GM12864 (cell line): ENCODE data around the gene LTO1.

Experiments
- DNase-seq: peaks from one replicate; pipeline ENCODE4 v3.0.0-alpha.2; 2011; ENCODE audit warnings: low read depth
- H3K4me3 ChIP-seq: 2 replicates; pipeline ENCODE4 v1.5.1; 2011; ENCODE audit warnings: mild to moderate bottlenecking, low read depth, low read length, control low read depth
- TF ChIP-seq, protein P1 (sequence below): IDR thresholded peaks from 2 replicates; pipeline ENCODE4 v1.5.1; 2011; ENCODE audit warnings: low read depth, mild to moderate bottlenecking, moderate library complexity, low read length, control low read depth, inconsistent platforms; ENCODE audit errors: missing control alignments

LTO1 gene

DNA sequence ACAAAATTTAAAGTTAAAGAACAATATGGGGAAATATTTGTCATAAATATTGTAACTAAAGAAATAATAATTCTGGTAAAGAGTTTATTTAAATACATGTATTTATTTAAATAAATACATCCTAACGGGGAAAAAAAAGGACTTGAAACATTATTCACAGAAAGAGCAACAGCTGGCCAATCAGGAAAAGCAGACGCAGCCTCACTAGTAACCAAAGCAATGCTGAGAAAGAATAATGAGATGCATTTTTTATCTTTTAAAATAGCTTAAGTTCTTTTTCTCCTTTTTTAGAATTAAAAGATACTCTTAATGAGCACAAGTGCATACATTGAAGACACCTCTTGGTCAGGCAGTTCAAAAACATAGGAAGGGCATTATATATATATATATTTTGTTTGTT is 2.6 kb upstream of the LTO1 start:
- no peak for DNase-seq
- TF ChIP-seq, protein P1, sequence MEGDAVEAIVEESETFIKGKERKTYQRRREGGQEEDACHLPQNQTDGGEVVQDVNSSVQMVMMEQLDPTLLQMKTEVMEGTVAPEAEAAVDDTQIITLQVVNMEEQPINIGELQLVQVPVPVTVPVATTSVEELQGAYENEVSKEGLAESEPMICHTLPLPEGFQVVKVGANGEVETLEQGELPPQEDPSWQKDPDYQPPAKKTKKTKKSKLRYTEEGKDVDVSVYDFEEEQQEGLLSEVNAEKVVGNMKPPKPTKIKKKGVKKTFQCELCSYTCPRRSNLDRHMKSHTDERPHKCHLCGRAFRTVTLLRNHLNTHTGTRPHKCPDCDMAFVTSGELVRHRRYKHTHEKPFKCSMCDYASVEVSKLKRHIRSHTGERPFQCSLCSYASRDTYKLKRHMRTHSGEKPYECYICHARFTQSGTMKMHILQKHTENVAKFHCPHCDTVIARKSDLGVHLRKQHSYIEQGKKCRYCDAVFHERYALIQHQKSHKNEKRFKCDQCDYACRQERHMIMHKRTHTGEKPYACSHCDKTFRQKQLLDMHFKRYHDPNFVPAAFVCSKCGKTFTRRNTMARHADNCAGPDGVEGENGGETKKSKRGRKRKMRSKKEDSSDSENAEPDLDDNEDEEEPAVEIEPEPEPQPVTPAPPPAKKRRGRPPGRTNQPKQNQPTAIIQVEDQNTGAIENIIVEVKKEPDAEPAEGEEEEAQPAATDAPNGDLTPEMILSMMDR = no peak
- H3K4me3 ChIP-seq = no peak overlapping the region

DNA sequence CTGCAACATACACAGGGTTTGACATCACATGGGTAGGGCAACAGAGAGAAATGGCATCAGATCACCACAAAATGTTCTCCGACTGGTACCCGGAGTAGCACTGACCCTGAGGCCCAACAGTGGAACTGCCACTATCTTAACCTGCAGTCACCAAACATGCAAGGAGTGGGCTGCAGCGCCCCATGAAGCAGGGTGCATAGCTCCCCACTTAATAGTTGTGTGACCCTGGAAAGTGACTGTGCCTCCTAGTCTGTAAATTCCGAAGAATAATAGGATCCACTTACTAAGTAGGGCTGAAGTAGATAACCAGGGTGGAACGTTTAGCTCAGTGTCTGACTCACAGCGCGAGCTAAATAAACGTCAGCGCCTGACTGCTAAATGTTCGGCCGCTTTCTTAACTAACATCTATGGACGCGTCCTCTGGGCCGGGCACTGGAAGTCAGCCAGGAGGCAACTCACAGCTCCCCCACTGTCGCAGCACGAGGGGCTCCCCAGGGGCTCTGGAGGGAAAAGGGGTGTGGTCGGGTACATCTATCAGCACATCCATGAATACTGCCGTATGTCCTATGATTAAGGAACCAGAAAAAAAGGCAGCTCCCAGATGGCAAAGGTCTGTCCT is 777 bp downstream of the LTO1 start:
- DNase-seq = no peak
- peak overlapping the region; percentile 96 for H3K4me3 ChIP-seq
- TF ChIP-seq, protein P1 = no peak

DNA sequence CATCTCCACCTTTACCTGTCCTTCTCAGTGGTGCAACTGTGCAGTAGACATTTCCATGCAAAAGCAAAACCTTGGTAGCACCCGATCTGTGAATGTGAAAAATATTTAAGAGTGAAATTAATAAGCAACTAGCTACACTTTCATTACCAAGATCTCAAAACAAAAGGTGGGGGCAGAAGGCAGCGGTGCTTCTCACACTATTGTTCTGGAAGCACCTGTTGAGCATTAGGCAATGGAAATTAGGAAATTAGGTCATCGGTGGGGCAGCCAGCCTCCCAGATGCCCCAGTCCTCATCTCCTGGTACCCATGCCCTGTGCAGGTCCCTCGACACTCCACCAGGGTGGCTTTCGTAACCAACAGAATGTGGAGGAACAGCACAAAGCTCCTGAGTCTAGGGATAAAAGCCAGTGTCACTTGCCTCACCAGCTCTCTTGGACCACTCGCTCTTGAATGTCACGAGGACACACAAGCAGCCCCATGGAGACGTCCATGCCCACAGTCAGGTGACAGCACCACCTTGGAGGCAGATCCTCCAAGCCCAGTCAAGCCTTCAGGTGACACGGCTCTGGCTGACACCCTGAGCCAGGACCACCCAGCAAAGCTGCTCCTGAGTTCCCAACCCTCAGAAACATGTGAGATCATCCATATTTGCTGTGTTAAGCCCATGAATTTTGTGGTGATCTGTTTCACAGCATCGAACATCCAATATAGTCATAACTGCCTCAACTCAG is 3.3 kb downstream of the LTO1 start:
- TF ChIP-seq, protein P1 = no peak
- H3K4me3 ChIP-seq = no peak overlapping the region
- DNase-seq = no peak

DNA sequence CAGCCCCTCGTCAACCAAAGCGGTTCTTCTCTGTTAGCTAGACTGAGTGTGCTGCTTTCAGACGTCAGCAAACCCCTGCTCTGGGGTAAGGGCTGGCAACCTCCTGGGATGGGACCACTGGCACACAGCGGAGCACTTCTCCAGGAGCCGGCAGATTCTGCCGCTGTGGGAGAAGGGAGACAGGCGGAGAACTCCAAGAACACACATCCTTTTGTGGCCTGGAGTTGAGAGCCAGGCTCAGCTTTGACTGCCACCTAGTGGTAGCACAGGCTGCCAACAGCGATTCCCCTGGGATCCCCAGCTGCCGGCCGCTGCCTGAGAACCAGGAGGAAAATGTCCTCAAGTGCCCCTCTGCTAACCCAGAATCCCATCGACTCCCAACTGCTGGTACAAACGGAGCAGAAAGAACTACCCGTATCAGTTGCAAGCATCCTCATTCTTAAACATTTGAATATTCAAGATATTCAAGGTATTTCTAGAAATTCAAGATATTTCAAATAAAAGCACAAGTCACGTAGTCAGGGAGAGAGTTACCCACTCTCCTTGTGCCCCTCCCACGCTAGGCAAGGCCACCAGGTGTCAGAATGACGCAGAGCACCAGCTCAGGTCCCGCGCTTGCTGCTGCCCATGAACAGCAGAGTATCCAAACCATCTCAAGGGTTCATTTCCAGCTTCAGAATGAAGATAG is 4.9 kb downstream of the LTO1 start:
- DNase-seq = peak; percentile 25
- TF ChIP-seq, protein P1 = peak; percentile 97
- no peak overlapping the region for H3K4me3 ChIP-seq

DNA sequence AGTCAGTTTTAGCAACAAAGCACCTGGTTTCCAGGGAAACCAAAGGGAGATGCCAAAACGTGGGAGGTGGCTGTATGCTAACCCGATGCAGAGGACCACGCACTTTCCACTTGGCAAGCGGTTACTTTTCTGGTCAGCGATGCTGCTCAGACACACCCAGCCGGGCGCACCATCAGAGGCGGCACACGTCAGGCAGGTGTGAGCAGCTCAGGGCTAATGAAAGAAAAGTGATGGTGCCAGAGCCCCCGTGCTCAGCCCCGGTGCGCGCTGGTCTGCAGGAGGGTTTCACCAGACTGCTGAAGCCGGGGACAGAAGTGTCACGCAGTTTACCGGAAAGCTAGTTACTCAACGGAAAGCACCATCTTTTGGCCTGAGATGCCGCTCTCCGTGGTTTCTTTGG is 5.7 kb downstream of the LTO1 start:
- no peak overlapping the region for H3K4me3 ChIP-seq
- no peak for DNase-seq
- TF ChIP-seq, protein P1 = no peak

DNA sequence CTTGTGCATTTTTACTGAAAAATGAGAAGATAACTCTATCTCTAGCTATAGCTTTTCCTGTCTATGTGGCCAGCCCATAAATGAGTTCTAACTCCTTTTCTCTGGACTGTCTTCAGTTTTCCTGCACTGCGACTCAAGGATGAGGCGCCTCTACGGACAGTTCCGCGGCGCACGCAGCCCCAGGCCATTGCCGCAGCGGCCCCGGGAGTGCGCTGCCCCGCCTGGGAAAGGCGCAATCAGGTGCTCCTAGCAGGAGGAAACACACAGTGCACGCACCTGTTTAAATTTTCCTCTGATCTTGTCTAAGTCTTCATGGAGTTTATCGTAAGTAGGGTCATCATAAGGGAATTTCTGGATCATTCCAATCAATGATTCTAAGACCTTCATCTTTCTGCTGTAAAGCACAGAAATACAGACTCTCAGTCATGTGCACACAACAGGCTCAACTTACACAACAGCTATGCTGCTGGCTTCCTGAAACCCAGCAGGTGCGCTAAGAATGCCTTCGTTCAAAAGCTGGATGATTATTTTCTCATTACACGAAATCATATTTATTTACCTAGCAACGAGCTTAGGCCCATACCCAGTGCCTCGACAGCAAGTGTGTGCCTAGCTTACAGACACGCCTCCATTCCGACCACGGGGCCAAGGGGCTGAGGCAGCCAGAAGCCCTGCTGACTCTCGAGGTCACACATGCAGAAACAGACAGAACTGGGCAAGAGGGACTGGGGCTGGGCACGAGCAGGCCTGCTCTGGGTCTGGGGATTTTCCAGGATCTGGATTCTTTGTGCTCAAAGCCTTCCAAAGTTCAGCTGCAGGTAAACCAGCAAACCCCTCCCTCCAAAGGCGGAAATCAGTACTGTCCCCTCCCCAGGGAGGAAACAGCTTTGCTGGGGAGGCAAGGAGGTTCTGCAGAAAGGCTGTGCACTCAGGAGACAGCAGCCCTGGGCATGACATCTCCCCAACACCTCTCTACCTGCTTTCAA is 7.2 kb downstream of the LTO1 start:
- no peak overlapping the region for H3K4me3 ChIP-seq
- no peak for DNase-seq

More for the DNA sequence above, 7.2 kb downstream of the LTO1 start:
- TF ChIP-seq, protein P1 = no peak
